ENCODE measurements around the gene RPS21. TPM values are rescaled to one million over a fixed set of nuclear protein-coding genes. Genes with fewer than 3 reads are reported as not detected.

The RPS21 gene
- polyA plus RNA-seq, 4 donors, result 692 to 1,041 (median 746) TPM

DNA sequence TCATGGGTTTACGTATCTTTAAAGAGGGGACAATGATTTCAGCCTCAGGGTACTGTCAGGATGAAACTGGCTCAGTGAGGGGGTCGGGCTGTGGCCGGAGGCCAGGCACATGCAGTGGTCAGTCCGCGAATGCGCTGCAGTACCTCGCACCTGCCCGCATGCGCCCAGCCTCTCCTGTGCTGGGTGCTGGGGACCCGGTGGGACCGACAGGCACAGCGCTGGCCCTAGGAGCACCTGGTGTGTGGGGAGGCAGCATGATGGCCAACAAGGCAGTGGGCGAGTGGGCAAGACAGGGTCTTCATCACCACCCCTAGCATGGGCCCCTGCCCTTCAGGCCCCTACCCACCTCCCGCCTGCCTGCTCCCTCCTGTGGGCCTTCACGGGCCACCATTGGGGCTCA, 21.2 kb downstream of the RPS21 start:
- no peak for DNase-seq (ENCODE audit: low read depth in 4 of 4, low spot score in 3 of 4)

DNA sequence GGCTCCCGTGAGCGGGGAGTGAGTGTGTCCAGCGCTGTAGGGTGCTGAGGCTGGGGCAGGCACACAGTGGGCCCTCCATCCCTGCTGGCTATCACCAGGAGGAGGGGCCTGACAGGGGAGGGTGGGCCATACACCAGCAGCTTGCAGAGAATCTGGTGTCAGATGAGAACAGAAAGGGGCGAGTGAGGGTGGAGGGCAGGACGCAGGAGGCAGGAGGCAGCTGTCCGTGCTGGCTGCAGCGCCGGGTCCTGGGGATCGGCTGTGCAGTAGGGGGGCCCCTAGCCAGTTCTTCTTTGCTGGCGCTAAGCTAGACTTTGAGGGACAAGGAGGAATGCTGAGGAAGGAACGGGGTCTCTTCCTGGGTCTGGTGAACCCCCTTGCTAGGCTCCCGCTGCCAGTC, 21.7 kb downstream of the RPS21 start:
- DNase-seq (ENCODE audit: low read depth in 4 of 4, low spot score in 3 of 4), result no peak

DNA sequence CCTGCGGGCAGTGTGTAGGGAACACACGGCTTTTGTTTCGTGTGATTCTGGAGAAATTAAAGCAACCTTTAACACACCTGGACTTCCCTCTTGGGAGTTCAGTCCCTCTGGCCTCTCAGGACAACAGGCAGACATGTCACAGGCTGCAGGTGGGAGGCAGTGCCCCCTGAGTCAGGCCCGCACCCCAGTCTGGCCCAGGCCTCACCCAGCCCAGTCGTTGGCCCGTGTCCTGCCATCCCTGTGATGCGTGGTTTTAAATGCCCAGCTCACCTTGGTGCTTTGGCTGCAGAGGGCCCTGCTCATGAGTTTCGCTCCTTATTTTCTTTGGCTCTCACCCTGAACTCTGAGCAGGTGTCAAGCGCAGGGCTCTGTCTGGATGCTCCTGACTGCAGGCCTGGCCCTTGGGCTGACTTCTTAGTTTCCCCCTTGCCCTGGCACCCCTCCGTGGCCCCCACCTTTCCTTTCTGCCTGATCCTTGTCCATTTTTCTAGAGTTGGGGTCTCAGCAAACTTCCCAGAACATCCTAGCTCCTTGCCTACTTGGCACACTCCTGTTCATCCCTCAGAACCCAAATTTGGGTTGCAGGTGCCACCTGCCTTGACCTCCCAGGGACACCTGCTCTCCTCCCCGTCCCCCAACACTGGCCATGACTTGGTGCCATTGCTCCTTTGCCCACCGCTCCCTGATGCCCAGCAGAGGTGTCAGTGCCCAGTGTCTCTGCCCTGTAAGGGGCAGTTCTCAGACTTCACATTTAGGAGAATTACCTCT, 22.4 kb downstream of the RPS21 start:
- no peak for DNase-seq (ENCODE audit: low read depth in 4 of 4, low spot score in 3 of 4)

- DNase-seq (ENCODE audit: low read depth in 4 of 4, low spot score in 3 of 4), result peak in 1 of 4 donors; percentile 54
Observed at GRCh38 chr20:62409931-62410745, 23.2 kb downstream of the RPS21 start.

DNA sequence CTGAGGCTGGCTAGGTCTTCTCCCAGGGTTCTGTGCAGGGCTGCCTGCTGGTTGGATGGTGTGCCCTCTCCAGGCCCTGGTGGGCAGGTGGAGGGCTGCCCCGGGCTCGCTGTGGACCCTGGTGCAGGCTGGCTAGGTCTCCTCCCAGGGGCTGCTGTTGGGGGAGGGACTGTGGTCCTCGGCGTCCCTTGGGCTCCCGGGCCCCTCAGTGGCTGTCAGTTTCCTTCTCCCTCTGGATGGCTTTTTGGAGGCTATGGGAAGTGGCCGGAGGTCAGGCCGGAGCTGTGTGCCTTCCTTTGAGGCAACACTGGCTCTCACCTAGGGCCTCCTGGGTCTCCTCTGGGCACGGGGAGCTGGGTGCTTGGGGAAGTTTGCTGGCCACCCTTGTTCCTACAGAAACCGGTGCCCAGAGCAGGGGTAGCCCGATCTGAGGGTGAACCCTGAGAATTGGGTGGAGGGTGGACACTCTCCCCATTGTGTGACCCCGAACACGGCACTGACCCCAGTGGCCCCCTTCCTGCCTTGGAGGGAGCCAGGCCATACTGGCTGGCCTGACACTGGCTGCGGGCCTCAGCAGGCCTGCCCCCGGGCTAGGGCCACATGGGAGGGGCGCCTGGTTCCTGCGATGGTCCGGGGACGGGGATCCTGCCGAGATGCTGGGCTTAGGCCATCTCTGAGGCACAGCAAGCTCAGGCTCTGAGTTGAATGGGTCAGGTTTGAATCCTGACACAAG, 24.0 kb downstream of the RPS21 start:
- DNase-seq (ENCODE audit: low read depth in 4 of 4, low spot score in 3 of 4), result no peak

DNA sequence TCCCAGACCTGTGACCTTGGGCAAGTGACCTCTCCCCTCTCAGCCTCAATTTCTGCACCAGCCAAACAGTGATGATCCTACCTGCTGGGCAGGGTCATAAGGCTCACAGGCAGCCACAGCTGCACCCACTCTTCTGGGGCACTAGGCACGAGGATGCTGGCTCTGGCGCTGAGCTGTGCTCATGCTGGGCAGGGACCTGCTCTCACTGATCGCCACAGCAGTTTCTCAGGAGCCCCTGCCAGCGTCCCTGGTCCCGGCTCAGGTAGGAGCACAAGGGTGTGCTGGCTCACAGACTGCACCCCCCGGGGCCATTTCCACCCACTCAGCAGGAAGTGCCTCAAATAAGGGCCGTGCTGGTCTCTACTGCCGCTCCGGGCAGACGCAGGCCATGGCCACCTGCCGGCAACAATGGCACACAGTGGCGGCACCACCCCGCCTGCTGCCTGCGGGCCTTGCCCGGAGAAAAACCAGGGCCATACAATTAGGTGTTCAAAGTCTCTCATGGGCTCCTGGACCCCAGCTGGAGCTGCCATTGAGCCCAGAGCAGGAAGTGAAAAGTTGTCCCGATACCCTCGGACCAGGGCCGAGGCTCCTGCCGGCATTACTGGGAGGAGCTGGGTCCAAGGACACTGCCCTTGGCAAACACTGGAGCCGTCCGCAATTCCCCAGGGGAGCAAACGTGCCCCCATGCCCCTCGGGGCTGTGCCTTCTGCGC, 24.7 kb downstream of the RPS21 start:
- DNase-seq (ENCODE audit: low read depth in 4 of 4, low spot score in 3 of 4), result no peak

DNA sequence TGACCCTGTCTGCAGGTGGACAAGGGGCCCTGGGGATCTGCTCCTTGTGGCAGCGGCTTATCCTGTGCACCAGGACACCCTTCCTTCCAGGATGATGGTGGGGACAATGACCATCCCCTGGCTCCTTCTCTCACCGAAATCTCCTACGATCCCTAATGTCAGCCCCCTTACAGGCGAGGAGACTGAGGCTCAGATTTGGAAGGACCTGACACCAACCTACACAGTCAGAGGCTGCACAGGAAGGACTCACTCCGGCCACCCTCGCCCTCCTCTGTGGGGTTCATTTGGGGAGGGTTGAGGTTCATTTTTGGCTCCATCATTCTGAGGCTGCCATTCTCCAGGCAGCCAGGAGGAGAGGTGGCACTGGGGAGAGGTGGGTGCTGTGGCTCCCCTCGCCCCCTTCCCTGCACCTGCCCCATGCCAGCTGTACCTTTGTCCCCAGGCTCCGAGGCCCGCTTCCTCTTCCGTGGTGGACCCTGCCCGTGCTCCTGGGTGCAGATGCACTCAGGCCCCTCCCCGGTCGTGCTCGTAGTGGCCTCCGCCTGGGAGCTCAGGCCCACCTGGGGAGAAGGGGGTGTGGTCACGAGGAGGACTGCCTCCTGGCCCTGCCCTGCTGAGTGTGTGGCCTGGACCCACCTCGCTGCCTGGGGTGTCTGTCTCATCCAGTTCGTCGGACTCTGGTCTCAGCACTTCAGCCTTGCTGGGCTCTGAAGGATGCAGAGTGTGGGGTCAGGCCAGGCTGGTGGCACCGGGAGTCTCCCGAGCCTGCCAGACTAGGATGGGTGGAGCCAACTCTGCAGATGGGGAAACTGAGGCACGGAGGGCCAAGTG, 25.5 kb downstream of the RPS21 start:
- no peak for DNase-seq (ENCODE audit: low read depth in 4 of 4, low spot score in 3 of 4)

DNA sequence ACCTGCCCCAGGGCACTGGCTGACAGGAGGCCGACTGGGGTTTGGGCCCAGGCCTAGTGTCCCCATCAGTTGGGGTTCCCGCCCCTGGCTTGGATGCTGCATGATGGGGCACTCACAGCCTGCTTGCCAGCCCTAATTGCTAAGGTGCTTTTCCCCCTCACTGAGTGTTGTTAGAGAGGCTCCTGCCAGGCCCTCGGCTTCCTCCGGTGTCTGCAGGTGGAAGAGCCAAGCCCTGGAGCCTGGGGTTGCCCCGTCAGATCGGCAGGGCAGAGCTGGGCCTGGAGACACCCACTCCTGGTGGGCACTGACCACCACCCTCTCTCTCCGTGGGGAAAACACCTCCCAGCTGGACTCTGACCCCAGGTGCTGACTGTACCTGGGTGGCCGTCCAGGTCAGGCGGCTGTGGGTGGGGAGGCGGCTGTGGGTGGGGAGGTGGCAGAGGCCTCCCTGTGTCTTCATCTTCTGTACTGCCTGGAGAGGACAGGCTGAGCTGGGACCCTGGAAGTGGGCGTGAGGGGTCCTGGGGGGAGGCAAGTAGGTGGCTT, 26.2 kb downstream of the RPS21 start:
- DNase-seq (ENCODE audit: low read depth in 4 of 4, low spot score in 3 of 4), result no peak

DNA sequence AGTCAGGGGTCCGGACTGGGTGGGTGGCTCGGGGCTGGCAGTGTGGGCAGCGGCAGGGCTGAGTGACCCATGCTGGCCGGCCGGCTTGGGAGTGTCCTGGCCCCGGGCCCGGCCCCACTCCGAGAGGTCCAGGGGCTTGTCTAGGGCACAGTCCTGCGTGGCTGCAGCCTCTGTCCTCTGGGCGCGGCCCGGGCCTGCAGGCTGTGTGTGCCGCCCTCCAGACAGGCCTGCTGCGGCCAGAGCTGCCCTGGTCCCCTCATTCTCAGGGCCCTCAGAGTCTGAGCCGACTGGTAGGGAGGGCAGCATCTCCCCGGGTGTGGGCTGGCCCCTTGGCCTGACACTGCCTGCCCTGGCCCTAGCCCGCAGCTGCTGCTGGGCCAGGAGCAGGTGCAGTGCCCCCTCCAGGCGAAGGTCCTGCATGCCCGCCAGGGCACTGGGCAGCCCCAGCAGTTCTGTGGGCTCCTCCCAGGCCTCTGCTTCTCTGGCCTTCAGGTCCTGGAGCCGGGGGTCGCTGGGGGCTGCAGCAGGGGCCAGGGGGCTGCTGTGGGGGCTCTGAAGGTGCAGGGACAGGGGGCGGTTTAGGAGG, 27.1 kb downstream of the RPS21 start:
- DNase-seq (ENCODE audit: low read depth in 4 of 4, low spot score in 3 of 4), result no peak

GRCh38 chr20:62415354-62416111, 28.6 kb downstream of the RPS21 start:
- no peak for DNase-seq (ENCODE audit: low read depth in 4 of 4, low spot score in 3 of 4)

DNA sequence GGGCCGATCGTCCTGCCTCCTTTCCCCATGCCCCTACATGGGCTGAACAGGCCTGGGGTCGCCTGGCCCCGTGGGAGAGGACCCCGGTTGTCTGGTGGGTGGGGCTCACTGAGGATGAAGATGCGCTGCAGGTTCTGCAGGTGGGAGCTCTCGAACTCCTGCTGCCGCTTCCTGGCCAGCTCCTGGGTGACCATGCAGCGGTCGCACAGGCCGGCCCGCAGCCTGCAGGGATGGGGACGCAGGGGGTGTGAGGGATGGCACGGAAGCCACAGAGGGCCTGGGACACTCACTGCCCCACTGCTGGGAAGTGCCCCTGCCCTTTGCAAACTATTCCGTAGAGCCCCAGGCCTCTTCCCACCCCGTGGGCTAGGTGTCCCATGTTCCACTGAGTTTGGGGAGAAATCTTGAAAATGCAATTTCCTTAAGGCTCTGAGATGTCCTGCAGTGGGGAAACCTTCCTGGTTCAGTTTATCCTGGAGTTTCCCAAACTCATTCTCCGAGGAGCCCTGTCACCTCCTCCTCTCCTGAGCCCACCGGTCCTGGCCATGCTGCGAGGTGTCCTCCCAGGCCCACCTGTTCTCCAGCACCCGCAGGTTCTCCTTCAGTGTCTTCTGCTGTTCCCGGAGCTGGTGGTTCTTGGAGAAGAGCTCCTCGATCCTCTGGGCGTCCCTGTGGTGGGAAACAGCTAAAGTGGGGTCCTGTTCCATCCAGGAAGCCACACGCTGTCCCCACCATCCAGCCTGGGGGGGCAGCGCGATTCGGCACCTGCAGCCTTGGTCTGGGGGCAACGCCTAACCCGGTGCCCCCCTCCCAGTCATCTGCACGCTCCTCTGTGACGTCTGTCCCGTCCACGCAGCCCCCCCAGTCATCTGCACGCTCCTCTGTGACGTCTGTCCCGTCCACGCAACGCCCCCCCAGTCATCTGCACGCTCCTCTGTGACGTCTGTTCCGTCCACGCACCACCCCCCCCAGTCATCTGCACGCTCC, 30.0 kb downstream of the RPS21 start:
- no peak for DNase-seq (ENCODE audit: low read depth in 4 of 4, low spot score in 3 of 4)

- no peak for DNase-seq (ENCODE audit: low read depth in 4 of 4, low spot score in 3 of 4)
Observed at GRCh38 chr20:62417981-62418708, 31.2 kb downstream of the RPS21 start.

GRCh38 chr20:62418709-62419487, 32.0 kb downstream of the RPS21 start:
- DNase-seq (ENCODE audit: low read depth in 4 of 4, low spot score in 3 of 4), result no peak

- DNase-seq (ENCODE audit: low read depth in 4 of 4, low spot score in 3 of 4), result no peak
Observed at GRCh38 chr20:62419759-62420158, 32.9 kb downstream of the RPS21 start.

GRCh38 chr20:62420846-62421715, 34.2 kb downstream of the RPS21 start:
- DNase-seq (ENCODE audit: low read depth in 4 of 4, low spot score in 3 of 4), result no peak
